Pancreas (tissue), 10 donors: Measurements from ENCODE around the gene GPC5. TPM values are rescaled to one million over a fixed set of nuclear protein-coding genes. Genes with fewer than 3 reads are reported as not detected.

Source experiments
- ATAC-seq, 4 donors: fragments of 200-7000 bp; cut with Tn5 transposase; one replicate each; pipeline versions ENCODE4 v1.8.0 to v1.9.1; 2020; ENCODE audit warnings: mild to moderate bottlenecking in 4 of 4, moderate library complexity in 4 of 4
- DNase-seq, 6 donors: peaks; one replicate each; pipeline ENCODE4 v3.0.0-alpha.2; 2020
- FAIRE-seq: peaks from 2 replicates; lab custom pipeline; 2012; peaks lifted over from hg19 to GRCh38; lab: Jason Lieb, UNC
- H3K27ac ChIP-seq, 4 donors: fragments of 200-600 bp; sonication (generic); 1 replicate in 3 of 4; 2 replicates in 1 of 4; pipeline versions ENCODE4 v1.5.0 to v1.8.0; 2020
- H3K27me3 ChIP-seq, 4 donors: fragments of 200-600 bp; one replicate each; pipeline ENCODE4 v1.8.0; 2021
- H3K36me3 ChIP-seq, 3 donors: fragments of 200-600 bp; sonication (generic) in 1 of 3; one replicate each; pipeline versions ENCODE4 v1.5.0 to v1.8.0; 2020 to 2021
- H3K4me1 ChIP-seq, 3 donors: fragments of 200-600 bp; one replicate each; pipeline ENCODE4 v1.8.0; 2021
- H3K4me3 ChIP-seq, 4 donors: fragments of 200-600 bp; sonication (generic) in 2 of 4; one replicate each; pipeline versions ENCODE4 v1.5.0 to v1.8.0; 2020 to 2021
- H3K9me3 ChIP-seq, 4 donors: fragments of 200-600 bp; one replicate each; pipeline ENCODE4 v1.8.0; 2021
- CTCF ChIP-seq, 4 donors: fragments of 200-600 bp; sonication (generic) in 3 of 4; IDR thresholded peaks; one replicate each; pipeline versions ENCODE4 v1.5.0 to v1.8.0; 2021; ENCODE audit warnings: antibody characterized with exemption in 4 of 4
- WGBS, 2 donors: extraction: QIAGEN DNeasy Blood & Tissue Kit; methylation state at CpG; one replicate each; pipeline ENCODE4 v1.1.7; 2013; 5-methylcytosine and 5-hydroxymethylcytosine counted together
- intact Hi-C, 3 donors: fragments of 100-400 bp; cut with DNase I; formaldehyde crosslinking; loops; one replicate each; pipeline versions ENCODE4 v1.11.1 to v1.14.2; 2022
- polyA plus RNA-seq, 2 donors: library from polyadenylated mRNA; stranded (reverse); fragments of 200-250 nt; gene quantifications; one replicate each; pipeline ENCODE4 v1.2.3, GENCODE V29; 2013
- total RNA-seq, 6 donors: library from RNA; stranded (reverse); fragmentation: NEBNext Ultra II Directional in 4 of 6; extraction: Animal tissue kit (Norgen Biotek cat#: 25700) in 4 of 6; gene quantifications; one replicate each; pipeline versions ENCODE4 v1.2.1 to v1.2.4, GENCODE V29; 2021 to 2023
- donor health status: healthy with polysubstance abuse.
- donor health status: DM: no; HTN: no; CAD: no; lungs with moderate emphysema.
- donor health status: DM: no; HTN: no; CAD: no.
- donor health status: control.
- donor health status: control.
- donor health status: Bipolar disorder and iron deficiency.
- donor health status: DM: yes; HTN: yes; CAD: no.
- donor health status: DM: no; HTN: no; CAD: no.
- donor health status: DM: no; HTN: no; CAD: no.
- donor health status: DM: yes; HTN: yes; CAD: no.

Gene GPC5
- total and polyA plus RNA-seq, 8 donors = 0.12 to 0.35 (median 0.35) TPM; not detected in 5

DNA sequence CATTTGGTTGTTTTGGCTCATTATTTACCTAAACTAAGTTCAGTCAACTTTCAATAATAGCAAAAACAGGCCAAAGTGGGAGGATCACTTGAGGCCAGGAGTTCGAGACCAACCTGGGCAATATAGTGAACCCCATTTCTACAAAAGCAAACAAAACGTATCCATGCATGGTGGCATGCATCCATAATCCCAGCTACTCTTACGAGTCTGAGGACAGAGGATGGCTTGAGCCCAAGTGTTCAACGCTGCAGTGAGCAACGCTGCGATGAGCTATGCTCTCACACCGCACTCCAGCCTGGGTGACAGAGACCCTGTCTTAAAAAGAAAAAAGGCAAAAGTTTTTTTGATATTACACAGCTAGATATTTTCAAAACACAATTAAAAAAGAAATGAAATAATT, 1258.2 kb downstream of the GPC5 start:
- H3K9me3 ChIP-seq = no peaks in the 10 kb centered on the region
- no peaks in the 10 kb centered on the region for H3K27me3 ChIP-seq
- FAIRE-seq = no peak
- ATAC-seq = no peak
- 58 to 68% methylated on average over 7 of the region's 7 CpGs for WGBS, 2 donors
- H3K36me3 ChIP-seq = no peaks in the 10 kb centered on the region
- no peak overlapping the region for H3K27ac ChIP-seq
- DNase-seq = no peak
- H3K4me1 ChIP-seq = no peaks in the 10 kb centered on the region
- H3K4me3 ChIP-seq = no peak overlapping the region
- TF ChIP-seq CTCF (IDR thresholded peaks at IDR 0.05) = no peak
- intact Hi-C loops = no loop called here

GRCh38 chr13:92657565-92657964, 1259.1 kb downstream of the GPC5 start:
- Histone ChIP-seq H3K9me3 (no peaks in the 10 kb centered on the region), H3K4me3 (no peak overlapping the region), H3K36me3 (no peaks in the 10 kb centered on the region), H3K27me3 (no peaks in the 10 kb centered on the region), H3K27ac (no peak overlapping the region), H3K4me1 (no peaks in the 10 kb centered on the region)
- TF ChIP-seq CTCF (IDR thresholded peaks at IDR 0.05) = no peak
- DNase-seq (no peak), ATAC-seq (peak in 1 of 4 donors; percentile 25), FAIRE-seq (no peak)
- intact Hi-C loops = no loop called here

GRCh38 chr13:92658293-92658692, 1259.9 kb downstream of the GPC5 start:
- Histone ChIP-seq H3K27ac (no peak overlapping the region), H3K9me3 (no peaks in the 10 kb centered on the region), H3K4me1 (no peaks in the 10 kb centered on the region), H3K36me3 (no peaks in the 10 kb centered on the region), H3K27me3 (no peaks in the 10 kb centered on the region), H3K4me3 (no peak overlapping the region)
- ATAC-seq = no peak
- no peak for DNase-seq
- WGBS, 2 donors = 76 to 86% methylated on average over 5 of the region's 5 CpGs
- no peak for FAIRE-seq
- no peak for TF ChIP-seq CTCF (IDR thresholded peaks at IDR 0.05)
- intact Hi-C loops = no loop called here

DNA sequence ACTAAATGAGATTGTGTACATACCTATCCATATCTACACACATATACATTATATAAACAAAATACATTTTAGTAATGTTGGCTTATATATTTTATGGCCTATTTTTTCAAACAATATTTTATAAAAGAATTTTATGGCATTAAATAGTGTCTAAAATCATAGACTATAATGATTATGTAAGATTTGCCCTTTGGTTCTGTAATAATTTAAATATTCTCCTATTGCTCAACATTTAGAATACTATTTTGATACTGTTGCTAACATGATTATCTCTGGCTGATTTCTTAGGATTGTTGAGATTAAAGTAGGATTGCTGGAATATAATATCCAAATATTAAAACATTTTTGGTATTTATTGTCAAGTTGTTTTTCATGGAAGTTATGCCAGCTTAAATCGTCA, 1263.0 kb downstream of the GPC5 start:
- H3K27ac ChIP-seq = no peak overlapping the region
- DNase-seq = no peak
- no peaks in the 10 kb centered on the region for H3K4me1 ChIP-seq
- intact Hi-C loops = no loop called here
- no peaks in the 10 kb centered on the region for H3K36me3 ChIP-seq
- TF ChIP-seq CTCF (IDR thresholded peaks at IDR 0.05) = no peak
- no peaks in the 10 kb centered on the region for H3K9me3 ChIP-seq
- FAIRE-seq = no peak
- 70 to 71% methylated on average over 1 of the region's 1 CpG for WGBS, 2 donors
- H3K4me3 ChIP-seq = no peak overlapping the region
- no peak for ATAC-seq
- no peaks in the 10 kb centered on the region for H3K27me3 ChIP-seq

- ATAC-seq (no peak), FAIRE-seq (no peak), DNase-seq (no peak)
- H3K9me3 ChIP-seq = no peaks in the 10 kb centered on the region
- intact Hi-C loops = no loop called here
- no peaks in the 10 kb centered on the region for H3K36me3 ChIP-seq
- H3K4me1 ChIP-seq = no peaks in the 10 kb centered on the region
- TF ChIP-seq CTCF (IDR thresholded peaks at IDR 0.05) = no peak
- no peak overlapping the region for H3K4me3 ChIP-seq
- no peak overlapping the region for H3K27ac ChIP-seq
- no peaks in the 10 kb centered on the region for H3K27me3 ChIP-seq
Measured at GRCh38 chr13:92668157-92668556, 1269.7 kb downstream of the GPC5 start.
